HL-60/S4 treated with retinoic acid at 250 ng/mL for 4 days and 3 days (cell line): Measurements from ENCODE around the gene GTPBP6.
"Not testable (repeated sequence)": the region's sequence is repeated elsewhere in the genome, so short reads cannot be mapped to it uniquely, and the experiment has no call there.

Experiments
- in situ Hi-C: fragments of 300-500 bp; cut with MboI; formaldehyde crosslinking; loops from 2 replicates; pipeline ENCODE4 v1.7.0; 2022; ENCODE audit warnings: low sequenced_read_pairs

The GTPBP6 gene

DNA sequence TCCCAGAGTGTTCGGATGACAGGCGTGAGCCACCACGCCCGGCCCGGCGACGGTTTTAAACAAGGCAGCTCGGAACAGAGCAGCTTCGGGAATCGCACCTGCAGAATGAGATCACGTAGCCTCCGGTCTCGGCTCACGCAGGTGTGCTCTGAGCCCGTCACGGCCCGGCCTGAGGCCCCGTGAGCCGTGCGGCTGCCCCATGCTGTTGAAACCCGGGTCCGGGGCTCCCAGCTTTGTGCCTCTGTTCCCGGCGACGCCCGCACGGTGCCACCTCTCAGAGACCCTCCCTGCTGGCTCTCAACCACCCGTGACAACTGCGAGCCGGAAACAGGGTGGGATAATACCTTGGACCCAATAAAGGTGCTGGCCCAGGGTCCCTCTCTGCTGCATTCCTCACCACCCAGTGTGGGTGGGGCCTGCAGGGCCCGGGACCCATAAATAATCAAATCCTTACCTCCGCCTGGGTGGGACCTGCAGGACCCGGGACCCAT is 50.8 kb downstream of the GTPBP6 start:
- in situ Hi-C loops, result no loop called here

DNA sequence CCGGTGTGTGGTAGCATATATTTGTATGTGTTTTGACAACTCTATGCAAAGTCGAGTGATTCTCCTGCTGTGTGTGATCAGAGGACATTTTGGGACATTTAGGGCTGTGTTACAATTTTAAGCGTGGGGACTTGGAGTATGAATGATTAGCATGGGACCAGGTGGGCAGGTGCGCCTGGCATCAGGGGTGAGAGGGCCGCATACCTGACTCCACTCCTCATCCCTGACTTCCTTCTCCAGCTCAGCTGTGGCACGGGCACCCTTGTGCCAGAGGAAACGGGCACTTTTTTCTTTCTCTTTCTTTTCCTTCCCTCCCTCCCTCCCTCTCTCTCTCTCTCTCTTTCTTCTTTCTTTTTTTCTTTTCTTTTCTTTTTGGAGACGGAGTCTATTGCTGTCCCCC is 53.1 kb downstream of the GTPBP6 start:
- in situ Hi-C loops, result no loop called here

DNA sequence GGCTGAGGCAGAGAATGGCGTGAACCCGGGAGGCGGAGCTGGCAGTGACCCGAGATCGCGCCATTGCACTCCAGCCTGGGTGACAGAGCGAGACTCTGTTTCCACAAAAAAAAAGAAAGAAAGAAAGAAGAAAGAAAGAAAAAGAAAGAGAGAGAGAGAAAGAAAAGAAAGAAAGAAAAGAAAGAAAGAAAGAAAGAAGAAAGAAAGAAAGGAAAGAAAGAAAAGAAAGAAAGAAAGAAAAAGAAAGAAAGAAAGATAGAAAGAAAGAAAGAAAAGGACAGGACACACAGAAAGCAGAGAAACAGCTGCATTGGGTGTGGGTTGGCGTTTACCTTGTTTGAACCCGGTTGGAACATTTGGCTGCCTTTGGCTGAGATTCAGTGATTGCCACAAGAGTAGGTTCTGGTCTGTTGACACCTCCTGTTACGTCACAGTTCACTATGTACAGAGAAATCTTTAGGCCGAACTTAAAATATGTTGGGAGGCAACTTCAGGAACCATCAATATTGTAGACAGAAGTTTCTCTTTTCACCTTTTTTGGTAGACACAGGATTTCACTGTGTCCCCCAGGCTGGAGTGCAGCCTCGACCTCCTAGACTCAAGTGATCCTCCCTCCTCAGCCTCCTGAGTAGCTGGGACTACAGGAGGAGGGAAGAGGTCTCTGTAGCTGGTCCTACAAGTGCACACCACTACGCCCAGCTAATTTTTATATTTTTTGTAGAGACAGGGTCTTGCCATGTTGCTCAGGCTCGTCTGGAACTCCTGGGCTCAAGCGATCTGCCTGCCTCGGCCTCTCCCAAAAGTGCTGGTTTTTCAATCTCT is 53.8 kb downstream of the GTPBP6 start:
- in situ Hi-C loops, result no loop called here

DNA sequence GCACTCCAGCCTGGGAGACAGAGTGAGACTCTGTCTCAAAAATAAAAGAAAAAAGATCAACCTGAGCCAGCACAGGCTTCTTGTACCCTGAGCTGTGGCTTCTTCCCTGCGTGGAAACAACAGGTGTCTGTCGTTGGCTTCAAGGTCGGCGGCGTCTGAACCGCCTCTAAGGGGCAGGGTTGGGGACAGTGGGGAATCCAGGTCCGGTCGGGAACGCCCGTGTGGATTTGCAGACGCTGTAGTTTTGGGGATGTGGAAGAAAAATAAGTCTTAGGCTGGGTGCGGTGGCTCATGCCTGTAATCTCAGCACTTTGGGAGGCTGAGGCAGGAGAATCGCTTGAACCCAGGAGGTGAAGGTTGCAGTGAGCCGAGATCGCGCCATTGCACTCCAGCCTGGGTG is 54.6 kb downstream of the GTPBP6 start:
- in situ Hi-C loops, result not testable (repeated sequence)

DNA sequence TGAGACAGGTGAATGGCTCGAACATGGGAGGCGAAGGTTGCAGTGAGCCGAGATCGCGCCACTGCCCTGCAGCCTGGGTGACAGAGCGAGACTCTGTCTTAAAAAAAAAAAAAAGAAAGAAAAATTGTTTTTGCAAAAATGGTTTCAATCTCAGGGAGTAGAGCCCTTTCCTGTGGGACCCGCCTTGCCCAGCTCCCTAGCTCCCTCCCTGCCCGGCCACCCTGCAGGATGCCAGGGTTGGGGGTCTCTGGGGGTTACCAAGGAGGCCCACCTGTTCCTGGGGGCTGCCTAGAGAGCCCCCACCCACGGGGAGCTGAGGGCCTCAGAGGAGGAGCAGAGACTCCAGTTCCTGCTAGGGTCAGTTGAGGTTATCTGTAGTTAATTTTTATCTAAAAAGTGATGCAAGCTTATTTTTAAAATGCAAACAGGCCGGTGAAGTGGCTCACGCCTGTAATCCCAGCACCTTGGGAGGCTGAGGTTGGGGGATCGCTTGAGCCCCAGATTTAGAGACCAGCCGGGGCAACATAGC is 56.2 kb downstream of the GTPBP6 start:
- in situ Hi-C loops, result no loop called here

DNA sequence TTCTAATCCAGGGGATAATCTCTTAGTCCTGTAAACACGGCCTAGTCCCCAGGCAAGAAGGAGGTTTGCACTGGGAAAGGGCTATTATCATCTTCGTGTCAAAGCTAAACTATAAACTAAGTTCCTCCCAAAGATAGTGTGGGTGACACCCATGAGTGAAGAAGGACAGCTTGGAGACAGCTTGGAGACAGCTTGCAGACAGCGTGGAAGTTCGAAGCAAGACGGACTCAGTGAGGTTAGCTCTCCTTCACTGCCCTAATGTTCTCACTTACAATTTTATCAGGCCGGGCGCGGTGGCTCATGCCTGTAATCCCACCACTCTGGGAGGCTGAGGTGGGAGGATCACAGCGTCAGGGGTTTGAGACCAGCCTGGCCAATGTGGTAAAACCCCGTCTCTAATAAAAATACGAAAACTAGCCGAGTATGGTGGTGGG is 56.7 kb downstream of the GTPBP6 start:
- in situ Hi-C loops, result no loop called here

DNA sequence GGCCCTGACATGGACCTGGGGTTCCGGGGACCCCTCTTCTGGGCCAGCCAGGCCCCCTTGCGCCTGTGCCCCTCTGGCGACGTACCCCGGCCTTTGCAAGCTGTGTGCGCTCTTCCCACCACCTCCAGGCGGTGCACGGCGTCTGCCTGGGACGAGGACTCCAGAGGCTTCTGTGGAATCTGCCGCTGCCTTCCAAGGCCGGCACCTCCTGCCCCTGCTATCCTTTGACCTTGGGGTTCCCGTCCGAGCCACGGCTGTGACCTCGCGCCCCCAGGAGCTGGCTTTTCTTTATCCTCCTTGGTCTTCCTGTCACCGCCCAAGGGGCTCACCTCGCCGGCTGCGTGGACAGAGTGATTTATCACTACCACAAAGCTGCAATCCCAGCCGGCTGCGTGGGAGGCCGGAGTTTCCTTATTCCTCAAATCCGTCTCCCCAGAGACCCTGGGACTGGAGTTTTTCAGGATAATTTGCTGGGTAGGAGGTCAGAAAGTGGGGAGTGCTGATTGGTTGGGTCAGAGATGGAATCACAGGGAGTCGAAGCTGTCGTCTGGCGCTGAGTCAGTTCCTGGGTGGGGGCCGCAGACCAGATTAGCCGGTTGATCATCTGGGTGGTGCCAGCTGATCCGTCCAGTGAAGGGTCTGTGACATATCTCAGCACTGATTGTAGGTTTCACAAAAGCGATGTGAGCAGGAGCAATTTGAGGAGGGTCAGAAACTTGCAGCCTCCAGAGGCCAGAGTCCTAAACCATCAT is 57.3 kb downstream of the GTPBP6 start:
- in situ Hi-C loops, result no loop called here

DNA sequence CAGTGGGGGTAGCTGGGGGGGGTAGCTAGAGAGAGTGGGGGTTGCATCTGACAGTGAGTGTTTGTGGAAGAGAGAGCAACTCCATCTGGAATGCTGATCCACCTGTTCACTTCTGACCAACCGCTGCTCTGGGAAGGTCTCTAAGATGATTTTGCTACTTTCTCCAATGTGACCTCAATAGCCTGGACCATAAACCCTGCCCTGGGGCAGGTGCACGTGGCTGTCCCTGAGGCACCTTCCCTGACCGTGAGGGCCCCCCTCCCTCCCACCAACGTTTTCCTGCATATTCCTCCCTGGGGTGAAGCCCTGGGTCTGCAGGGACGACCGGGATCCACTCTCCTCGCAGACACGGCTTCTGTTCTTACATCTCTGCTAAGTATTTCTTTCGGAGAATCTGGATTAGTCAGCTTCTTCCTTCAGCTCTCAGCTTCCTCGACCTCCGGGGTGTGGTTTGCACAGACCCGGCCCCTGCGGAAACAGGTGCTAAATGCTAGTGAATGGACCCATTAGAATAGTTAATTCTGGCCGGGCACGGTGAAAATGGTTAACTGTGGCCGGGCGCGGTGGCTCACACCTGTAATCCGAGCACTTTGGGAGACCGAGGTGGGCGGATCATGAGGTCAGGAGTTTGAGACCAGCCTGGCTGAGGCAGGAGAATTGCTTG is 58.8 kb downstream of the GTPBP6 start:
- in situ Hi-C loops, result no loop called here

DNA sequence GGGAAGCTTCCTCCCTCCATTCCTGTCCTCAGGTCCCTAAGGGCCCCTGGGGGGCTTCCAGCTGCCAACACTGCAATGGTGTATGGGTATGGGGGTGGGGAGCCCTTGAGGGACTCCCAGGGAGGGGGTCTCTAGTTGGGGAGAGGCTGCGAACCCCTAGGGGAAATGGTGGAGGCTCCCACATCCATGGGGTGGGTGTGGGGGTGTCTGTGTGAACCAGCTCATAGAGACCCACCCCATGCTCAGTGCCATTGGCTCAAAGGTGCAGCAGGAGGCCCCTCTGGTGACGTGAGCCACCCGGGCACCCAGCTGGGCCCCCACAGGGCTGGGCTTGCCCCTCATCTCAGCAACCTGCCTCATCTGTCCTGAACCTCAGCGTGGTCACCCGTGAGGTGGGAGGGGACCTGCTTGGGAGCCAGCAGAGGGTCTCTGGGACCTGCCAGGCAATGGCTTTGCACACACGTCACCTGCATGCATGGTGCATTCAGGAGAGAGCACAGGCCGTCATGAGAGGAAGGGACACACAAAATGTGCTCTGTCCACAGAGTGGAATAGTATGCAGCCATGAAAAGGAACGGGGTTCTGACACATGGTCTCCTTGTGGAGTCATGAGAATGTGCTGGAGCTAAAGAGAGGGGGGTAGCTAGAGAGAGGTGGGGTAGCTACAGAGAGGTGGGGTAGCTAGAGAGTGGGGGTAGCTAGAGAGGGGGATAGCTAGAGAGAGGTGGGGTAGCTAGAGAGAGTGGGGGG is 60.1 kb downstream of the GTPBP6 start:
- in situ Hi-C loops, result no loop called here

DNA sequence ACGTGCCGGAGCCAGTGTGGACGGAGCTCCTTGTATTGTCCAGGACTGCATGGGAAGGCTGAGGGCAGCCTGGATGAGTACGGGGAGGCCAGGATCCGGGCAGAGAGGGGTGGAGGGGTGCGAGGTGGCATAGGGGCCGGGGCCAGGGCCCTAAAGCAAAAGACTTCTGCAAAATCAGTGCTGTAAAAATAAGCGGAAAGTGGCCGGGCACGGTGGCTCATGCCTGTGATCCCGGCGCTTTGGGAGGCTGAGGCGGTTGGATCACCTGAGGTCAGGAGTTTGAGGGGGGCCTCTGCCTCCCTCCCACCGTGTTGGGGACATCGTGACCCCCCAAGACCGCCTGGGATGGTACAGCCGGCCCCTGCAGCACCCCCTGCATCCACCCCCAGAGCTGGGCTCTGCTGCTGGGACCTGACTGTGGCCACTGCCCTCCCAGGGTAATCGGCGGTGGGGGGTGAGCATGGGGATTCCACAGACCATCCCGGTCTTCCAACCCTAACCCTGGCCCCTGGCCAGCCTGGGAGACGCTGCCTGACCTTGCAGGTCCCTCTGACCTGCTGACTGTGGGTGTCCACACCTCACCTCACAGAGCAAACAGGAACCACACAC is 60.8 kb downstream of the GTPBP6 start:
- in situ Hi-C loops, result no loop called here

DNA sequence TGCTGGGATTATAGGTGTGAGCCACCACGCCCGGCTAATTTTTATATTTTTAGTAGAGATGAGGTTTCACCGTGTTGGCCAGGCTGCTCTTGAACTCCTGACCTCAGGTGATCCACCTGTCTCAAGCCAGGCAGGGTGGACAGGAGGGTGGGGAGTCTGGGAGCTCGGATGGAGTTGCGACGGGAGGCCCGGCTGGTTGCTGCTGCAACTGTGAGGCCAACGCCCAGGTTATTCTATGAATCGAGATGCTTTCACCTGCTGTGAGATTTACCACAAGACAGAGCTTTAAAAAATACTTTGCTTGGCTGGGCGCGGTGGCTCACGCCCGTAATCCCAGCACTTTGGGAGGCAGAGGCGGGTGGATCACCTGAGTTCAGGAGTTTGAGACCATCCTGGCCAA is 61.5 kb downstream of the GTPBP6 start:
- in situ Hi-C loops, result not testable (repeated sequence)

DNA sequence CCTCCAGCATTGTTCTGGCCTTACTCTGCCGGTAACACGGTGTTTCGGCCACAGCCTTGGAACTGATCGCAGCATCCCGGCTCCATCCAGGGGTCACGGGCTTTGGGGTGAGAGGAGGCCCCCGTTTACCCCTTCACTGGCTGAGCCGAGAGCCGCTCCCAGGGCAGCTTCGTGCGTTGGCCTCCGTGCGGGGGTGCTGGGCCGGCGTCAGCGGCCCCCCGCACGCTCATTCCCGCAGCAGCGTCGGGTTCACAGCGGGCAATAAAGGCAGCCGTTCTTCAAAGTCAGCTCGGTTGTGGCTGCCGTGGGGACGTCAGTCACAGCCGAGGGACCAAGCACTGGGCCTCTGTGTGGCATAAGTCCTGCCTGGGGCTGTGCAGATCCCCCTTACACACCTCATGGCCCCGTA is 62.7 kb downstream of the GTPBP6 start:
- in situ Hi-C loops, result no loop called here
